ENCODE measurements around the gene HERPUD1.

HERPUD1 gene

GRCh38 chr16:56936491-56936890, 4.5 kb downstream of the HERPUD1 start:
- no peak for DNase-seq

GRCh38 chr16:56936950-56937349, 5.0 kb downstream of the HERPUD1 start:
- DNase-seq = no peak

GRCh38 chr16:56938664-56939513, 6.9 kb downstream of the HERPUD1 start:
- DNase-seq = no peak

- no peak for DNase-seq
Measured at GRCh38 chr16:56939801-56940200, 7.9 kb downstream of the HERPUD1 start.

DNA sequence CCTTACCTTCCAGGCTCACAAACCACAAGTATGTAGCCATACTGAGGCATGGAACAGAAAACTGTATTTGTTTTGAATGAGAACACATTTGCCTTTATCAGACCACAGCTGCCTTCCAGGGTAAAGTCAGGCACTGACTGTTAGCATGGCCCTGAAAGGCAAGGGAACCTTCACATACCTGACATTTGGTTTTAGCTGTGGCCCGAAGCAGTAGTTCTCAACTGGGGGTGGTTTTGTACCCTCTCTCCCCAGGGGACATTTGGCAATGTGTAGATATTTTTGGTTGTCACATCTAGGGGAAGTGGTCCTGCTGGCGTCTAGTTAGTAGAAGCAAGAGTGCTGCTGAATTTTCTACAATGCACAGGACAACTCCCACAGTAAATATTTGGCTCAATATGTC, 9.2 kb downstream of the HERPUD1 start:
- no peak for DNase-seq

DNA sequence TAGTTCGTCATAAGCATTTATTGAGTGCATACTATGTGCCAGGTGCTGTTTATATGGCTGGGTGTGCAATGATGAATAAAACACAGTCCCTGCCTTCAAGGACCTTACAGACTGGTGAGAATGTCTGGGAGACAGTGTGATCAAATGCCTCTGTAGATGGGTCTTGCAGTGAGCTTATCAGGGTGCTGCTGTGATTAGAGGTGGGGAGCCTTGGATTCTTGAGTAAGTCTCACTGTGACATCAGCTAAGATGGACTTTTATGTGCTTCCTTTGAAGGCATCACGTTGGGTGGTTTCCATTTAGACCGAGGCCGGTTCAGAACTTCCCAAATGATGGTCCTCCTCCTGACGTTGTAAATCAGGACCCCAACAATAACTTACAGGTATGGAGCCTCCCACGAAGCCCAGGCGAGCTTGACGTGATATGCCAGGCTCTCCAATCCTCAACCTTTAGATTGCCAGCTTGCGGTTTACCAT, 10.0 kb downstream of the HERPUD1 start:
- DNase-seq = no peak

GRCh38 chr16:56943761-56944375, 11.9 kb downstream of the HERPUD1 start:
- no peak for DNase-seq

GRCh38 chr16:56944954-56945839, 13.3 kb downstream of the HERPUD1 start:
- no peak for DNase-seq

- DNase-seq = no peak
Measured at GRCh38 chr16:56945847-56946527, 14.0 kb downstream of the HERPUD1 start.

- no peak for DNase-seq
Measured at GRCh38 chr16:56946767-56947603, 15.0 kb downstream of the HERPUD1 start.

DNA sequence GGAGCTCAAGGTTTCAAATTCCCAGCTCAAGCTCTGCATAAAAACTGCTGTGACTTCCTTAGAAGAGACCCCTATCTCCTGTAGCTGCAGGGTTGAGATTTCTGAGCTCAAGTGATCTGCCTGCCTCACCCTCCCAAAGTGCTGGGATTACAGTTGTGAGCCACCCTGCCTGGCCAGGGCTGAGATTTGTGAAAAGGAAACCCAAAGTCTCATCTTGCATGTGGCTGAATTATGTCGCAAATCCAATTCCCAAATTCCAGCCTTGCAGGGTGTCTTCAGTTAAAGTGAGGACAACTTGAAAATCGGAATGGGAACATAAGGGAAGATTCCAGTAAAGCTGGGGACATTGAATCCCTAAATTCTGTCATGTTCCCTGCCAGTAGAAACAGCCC, 15.7 kb downstream of the HERPUD1 start:
- no peak for DNase-seq

DNA sequence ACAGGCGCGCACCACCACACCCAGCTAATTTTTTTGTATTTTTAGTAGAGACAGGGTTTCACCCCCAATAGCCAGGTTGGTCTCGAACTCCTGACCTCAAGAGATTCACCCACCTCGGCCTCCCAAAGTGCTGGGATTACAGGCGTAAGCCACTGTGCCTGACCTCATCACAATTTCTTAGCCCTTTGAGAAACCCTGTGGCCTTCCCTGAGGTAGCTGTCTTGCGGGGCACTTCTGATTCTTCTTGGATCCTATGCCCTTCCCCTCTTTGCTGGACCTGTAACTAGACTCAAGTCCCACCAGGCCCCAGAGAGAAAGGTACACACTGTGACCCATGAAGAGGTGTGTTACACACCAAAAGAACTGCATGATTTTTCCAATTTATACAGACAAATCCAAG, 16.3 kb downstream of the HERPUD1 start:
- DNase-seq = no peak

DNA sequence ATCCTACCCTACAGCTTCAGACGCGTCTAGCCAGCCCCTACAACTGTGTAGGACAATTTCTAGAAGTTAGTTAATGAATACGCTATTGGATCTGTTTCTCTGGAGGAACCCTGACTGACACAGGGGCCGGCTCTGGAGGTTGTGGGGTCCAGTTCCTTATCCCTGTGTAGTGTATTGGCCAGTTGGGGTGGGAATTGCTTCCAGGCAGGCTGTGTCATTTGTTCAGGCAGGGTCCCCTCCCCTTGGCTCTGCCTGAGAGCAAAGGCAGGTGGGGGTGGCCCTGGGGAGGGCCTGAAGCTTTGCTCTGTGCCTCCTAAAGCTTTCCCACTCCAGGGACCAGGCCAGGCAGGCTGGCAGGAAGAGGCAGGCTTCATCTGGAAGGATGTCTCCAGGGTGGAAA, 18.1 kb downstream of the HERPUD1 start:
- DNase-seq = no peak

- DNase-seq = no peak
Measured at GRCh38 chr16:56950455-56950854, 18.5 kb downstream of the HERPUD1 start.

DNA sequence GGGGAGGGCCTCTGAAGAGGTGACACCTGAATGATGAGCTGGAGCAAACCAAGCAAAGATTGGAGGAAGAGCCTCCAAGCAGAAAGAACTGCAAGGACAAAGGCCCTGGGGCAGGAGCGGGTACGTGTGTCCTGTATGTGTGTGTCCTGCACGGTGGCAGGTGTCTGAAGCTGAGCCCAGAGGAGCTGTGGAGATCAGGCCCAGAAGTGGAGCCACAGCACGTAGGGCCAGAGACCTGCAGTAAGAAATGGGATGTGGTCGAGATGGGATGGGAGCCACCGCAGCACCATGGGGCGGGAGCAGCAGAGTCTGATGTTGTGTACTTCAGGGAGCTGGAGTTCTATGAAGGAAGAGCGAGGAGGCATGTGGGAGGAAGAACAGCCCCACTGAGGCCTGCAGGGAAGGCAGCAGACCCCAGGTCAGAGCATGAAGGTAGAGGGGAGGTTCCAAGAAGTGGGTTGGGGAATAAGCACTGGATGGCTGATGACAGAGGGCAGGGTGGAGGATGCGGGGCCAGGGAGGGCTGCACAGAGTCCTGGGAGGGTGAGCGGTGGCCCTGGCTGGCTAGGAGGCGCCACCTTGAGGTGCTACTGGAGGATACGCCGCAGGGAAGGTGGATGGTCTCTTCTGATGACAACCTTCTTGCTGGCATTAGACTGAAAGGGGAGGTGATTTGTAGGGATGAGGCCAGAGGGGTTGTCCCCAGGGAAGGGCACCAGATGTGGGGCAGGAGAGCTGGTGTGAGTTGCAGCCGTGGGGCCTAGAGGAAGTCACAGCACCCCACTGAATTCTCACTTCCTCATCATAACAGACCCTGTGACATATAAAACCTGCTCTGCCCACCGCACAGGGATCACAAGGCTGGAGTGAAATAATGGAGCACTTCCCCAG, 19.2 kb downstream of the HERPUD1 start:
- peak; percentile 77 for DNase-seq

DNA sequence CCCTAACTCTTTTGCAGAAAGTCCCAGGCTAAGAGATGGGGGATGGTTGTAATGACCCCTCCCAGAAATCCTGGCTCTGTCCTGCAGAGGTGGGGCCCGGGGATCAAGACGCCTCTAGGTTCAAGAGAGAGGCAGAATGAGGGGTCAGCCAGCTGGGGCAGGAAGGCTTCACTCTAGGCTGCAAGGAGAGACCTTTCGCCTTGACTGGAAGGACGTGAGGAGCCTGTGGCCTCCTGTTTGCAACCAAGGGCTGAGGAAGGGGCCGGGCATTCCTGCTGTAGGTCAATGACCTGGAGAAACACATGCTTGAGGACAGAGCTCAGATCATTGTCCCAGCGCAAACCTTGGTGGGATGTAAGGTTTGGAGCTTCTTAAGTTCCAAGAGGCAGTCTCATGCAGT, 21.1 kb downstream of the HERPUD1 start:
- no peak for DNase-seq

- DNase-seq = no peak
Measured at GRCh38 chr16:56956076-56956475, 24.1 kb downstream of the HERPUD1 start.

DNA sequence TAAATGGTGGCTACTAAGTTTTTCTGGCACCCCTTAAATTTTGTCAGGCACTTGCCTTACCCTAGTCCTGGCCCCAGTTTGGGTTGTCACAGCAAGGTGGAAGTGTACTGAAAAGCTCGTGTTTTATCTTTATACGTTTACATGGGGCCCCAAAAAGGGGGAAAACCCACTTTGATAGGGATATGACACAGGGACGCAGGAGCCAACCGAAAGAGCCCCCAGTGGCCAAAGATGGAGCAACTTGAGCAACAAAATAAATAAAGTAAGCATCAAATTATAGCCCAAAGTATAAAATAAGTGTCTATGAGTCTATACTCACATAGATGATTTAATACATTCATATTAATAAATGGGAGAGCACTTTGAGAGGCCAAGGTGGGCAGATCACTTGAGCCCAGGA, 24.8 kb downstream of the HERPUD1 start:
- peak; percentile 29 for DNase-seq

DNA sequence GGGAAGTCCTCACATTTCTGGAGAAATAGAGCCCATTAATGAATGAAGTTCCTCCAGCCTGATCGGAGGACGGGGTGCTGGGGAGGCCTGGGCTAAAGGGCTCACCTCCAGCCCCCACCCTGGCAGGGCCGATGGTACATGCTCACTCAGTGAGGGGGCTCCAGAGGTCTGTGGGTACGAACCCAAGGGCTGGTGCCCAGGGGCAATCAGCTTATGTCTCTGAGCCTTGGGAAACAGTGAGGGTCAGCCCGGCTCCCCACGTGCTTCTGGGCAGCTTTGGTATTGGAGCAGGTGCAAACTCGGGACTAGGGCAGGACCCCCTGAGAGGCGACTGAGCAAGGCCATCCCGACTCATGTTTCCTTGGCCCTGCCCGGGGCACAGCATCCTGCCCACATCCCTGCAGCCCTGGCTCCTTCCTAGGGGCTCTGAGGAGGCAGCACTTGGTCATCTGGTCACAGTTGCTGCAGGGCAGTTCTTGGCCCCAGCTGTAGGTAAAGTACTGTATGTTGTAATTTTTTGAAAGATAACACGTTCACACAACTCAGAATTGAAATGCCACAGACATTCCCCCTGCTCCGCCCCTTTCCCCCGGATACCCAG, 28.8 kb downstream of the HERPUD1 start:
- DNase-seq = no peak

- DNase-seq = no peak
Measured at GRCh38 chr16:56961386-56961785, 29.4 kb downstream of the HERPUD1 start.
